Iris pigment epithelial cell (primary cell): Measurements from ENCODE around the gene CUL5.

Experiments used
- DNase-seq: peaks from one replicate; pipeline ENCODE4 v3.0.0-alpha.2; 2011; ENCODE audit warnings: low read depth

CUL5 gene

DNA sequence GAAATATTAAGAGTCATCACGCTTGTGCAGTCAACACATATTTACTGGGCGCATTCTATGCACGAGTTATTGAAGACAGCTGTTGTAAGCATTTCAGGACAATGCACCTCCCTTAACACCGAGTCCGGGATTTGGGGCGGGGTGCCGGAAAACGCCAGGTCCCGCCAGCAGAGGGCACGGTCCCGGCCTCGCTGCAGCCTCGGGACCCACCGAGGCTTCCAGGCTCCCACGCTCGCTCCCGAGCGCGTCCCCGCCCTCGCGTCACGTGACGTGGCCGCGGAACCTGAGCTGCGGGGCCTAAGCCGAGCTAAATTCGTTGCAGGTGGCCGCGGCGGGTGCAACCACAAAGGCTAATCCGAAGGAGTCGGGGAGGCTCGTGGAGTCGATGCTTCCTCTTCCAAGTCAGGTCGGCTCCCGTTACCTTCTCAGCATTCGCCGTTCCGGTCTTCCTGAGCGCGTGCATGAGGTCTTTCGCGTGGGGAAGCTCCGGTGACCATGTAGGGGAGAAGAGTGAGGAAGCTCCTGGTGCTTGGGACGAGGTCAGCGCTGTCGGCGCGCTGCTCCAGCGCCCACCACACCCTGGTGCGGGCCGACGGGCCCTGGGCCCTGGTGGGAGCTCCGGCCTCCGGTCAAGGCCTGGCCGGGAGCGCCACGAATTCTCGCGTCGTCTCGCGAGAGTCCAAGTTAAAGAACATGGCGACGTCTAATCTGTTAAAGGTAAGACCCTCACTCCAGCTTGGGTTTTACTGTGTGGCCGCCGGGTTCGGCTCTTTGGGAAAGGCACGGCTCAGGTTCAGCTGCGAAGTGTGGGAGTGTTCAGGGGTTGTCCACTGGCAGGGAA is at the start of gene CUL5:
Gene CUL5 (plus strand): TSS at position 243 of the 841 bp plus-strand sequence. CDS start 451 bp downstream, at position 694.
- DNase-seq: peak; percentile 89

DNA sequence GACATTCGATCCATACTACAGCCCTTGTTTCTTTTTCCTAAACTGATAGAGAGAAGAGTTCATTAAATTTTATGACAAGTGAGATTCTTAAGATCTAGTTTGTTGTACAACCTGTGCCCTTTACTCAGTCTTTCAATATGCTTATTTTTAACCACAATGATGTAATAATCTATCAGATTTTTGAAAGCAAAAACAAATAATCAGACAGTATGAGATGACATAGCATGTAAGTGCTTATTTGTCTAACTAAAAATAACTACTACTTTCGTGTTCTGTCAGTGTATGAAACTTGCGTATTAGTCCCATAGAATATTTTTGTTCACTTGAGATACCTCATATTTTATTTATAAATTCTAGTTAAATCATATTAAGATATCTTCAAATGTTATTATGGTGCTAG is 47.2 kb upstream of the CUL5 start:
- DNase-seq: peak; percentile 12

DNA sequence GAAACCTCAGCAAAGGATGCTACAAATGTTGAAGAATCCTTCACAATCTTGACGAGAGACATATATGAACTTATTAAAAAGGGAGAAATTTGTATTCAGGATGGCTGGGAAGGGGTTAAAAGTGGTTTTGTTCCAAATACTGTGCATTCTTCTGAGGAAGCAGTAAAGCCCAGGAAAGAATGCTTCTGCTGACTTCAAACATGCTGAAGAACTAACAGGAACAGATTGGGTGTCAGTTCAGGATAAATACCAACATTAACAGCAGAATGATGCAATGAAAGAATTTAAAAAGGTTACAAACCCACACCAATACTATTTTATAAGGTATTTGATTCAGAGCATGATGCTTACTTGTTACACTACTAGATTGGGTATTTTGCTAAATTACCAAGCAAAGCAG is 46.5 kb upstream of the CUL5 start:
- peak; percentile 69 for DNase-seq

DNA sequence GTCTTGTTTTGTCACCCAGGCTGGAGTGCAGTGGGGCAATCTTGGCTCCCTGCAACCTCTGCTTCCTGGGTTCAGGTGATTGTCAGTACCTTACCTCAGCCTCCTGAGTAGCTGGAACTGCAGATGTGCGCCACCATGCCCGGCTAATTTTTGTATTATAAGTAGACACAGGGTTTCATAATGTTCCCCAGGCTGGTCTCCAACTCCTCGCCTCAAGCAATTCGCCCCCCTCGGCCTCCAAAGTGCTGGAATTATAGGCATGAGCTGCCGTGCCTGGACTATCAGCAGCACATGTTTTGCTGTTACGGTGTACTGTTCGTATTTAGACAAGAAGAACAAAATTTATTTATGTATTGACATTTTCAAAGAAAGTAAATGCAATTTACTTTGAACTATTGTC is 45.6 kb upstream of the CUL5 start:
- no peak for DNase-seq

DNA sequence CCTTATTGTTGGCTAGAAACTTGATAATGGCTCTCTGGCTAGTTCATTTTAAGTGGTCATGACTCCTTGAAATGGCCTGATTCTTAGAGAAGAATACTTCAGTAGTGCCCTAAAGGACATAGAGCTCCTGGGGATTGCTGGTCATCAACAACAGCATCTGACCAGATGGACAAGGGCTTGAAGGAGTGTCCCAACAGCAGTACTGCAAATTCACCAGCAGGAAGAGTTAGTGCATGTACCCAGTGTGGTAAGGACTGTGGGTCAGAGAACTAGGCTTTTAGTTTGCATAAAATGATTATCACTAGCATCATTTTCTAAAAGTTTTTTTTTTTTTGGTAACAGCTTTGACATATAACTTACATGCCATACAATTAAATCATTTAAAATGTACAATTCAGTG is 39.5 kb upstream of the CUL5 start:
- peak; percentile 8 for DNase-seq

DNA sequence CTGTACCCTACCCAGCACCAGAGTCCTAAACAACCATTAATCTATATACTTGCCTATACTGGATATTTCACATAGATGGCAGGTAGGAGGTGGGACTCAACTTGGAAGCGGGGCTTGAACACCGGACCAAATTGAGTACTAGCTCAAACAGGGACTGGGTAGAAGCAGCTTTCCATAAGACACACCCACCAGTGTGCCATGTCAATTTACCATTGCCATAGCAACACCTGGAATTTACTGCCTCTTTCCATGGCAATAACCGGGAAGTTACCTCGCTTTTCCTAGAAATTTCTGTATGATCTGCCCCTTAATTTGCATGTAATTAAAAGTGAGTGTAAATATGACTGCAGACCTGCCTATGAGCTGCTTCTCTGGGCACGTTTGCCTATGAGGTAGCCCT is 38.6 kb upstream of the CUL5 start:
- DNase-seq: no peak

DNA sequence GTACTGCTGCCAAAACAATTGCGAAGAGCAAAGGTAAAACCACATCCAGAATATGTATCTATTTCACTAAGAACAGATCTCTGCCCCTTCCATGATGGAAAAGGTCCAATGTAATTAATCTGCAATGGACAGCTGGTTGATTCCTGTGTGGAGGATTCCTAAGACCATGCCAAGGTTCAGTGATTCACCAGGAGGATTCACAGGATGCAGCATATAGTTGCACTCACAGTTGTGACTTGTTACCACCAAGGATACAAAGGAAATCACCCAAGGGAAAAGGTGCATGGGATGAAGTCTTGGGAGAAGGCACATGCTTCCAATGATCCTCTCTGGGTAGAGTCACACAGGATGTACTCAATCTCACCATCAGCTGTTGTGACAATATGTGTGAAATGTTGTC is 35.1 kb upstream of the CUL5 start:
- no peak for DNase-seq

DNA sequence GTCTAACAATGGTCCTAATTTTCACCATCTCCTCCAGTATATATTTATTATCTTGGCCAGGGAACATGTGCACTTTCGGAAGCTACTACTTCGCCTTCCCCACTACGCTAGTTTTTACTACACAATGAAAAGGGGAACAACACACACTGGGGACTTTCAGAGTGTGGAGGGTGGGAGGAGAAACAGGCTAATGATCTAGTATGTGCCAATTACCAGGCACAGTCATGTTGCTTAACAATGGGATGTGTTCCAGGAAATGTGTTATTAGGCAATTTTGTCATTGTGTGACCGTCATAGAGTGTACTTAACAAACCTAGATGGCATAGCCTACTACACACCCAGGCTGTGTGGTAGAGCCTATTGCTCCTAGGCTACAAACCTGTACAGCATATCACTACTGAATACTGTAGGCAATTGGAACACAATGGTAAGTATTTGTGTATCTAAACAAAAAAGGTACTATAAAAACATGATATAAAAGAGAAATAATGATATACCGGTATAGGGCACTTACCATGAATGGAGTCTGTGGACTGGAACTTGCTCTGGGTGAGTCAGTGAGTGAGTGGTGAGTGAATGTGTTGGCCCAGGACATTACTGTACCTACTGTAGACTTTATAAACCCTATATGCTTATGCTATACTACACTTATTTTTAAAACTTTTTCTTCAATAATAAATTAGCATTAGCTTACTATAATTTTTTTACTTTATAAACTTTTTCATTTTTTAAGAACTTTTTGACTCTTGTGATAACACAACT is 20.1 kb upstream of the CUL5 start:
- DNase-seq: no peak

GRCh38 chr11:107991868-107992414 is 16.8 kb upstream of the CUL5 start:
- DNase-seq: no peak

- no peak for DNase-seq
Observed at GRCh38 chr11:107996006-107996776, 12.5 kb upstream of the CUL5 start.

GRCh38 chr11:107998761-107999160 is 9.9 kb upstream of the CUL5 start:
- peak; percentile 40 for DNase-seq

DNA sequence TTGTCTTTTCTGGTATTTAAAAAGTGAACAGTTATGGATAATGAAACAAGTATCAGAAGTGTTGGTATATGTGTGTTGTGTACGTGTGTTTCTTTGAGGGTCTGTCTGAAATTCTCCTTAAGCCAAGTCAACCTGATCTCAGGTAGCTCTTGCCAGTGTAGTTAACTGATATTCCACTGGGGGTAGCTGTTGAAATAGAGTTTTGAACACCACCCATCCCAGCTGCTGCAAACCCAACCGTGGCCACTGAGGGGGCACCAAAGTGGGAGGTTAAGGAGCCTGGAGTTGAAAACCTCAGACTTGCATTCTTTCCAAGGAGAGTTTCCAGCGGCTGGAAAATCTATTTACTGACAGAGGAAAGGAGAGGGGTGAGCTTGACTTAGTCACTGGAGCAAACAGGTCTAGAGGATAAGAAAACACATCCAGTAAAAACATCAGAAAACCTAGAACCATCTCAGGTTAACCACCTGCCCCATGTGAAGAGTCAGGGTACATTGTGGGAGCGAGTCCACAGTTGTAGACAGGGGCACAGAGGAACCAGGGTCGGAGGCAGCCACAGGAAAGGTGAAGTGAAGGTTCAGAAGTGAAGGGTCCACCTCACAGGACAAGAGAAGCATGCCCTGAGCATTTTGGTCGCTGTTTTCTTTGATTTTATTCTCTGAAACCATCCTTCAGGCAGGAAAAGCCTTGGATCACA is 8.8 kb upstream of the CUL5 start:
- DNase-seq: peak; percentile 58

DNA sequence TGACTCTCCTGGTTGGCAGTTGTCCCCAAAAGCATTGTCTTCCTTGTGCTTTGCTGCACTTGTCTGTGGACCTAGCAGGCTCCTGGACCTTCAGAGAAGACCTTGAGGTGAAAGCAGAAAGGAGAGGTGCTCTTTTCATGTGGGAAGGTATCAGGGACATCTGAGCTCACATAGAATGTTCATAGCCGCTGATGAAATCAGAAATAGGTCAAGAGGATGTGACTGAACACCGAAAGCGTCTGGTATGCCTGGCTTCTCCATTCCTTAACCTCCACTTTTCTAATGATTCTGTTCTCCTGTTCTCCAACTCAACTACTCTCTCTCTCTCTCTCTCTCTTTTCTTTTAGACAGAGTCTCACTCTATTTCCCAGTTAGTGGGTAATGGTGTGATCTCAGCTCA is 6.2 kb upstream of the CUL5 start:
- peak; percentile 35 for DNase-seq

DNA sequence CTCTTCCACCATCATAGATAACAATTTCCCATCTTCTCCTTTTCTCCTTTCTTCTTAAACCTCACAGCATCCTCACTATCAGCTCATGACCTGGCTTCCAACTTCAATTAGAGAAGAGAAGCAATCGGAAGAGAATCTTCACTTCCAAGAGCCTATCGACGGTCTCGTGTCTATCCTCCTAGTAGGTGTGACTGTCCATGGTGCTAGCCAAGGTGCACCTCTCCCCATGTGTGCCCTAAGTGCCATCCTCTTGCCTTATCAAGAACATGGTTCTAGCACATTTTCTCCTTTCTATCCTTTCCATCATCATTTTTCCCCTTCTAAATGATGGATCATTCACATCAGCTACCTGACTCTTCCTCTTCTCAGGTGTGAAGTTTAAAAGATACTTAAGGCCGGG is 5.1 kb upstream of the CUL5 start:
- DNase-seq: no peak

- DNase-seq: no peak
Observed at GRCh38 chr11:108007819-108008218, 879 bp upstream of the CUL5 start.

- DNase-seq: peak; percentile 10
Observed at GRCh38 chr11:108009497-108010370, 1.0 kb downstream of the CUL5 start.

GRCh38 chr11:108012139-108012725 is 3.5 kb downstream of the CUL5 start:
- no peak for DNase-seq

- no peak for DNase-seq
Observed at GRCh38 chr11:108016647-108017046, 7.9 kb downstream of the CUL5 start.

GRCh38 chr11:108018708-108019107 is 10.0 kb downstream of the CUL5 start:
- DNase-seq: no peak

DNA sequence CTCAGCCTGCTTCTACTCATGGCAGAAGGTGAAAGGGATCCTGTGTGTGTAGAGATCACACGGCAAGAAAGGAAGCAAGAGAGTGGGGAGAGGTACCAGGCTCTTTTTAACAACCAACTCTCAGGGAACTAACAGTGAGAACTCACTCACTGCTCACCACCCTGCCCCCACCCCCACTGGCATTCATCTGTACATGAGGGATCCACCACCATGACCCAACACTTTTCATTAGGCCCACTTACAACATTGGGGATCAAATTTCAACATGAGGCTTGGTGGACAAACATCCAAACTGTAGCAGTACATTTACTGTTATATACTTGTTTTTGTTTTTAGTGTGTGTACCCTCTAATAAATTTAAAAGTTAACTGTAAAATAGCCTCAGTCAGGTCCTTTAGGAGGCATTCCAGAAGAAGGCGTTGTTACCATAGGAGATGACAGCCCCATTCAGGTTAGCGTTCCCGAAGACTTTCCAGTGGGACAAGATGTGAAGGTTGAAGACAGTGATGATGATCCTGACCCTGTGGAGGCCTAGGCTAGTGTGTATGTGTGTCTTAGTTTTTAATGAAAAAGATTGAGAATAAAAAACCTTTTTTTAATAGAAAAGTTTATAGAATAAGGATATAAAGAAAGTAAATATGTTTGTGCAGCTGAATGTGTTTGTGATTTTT is 11.3 kb downstream of the CUL5 start:
- DNase-seq: peak; percentile 83
